DOHH2 (cell line): ENCODE results near the gene SDHC.
"Not testable (repeated sequence)": the region's sequence is repeated elsewhere in the genome, so short reads cannot be mapped to it uniquely, and the experiment has no call there.

Source experiments
- EZH2phosphoT487 ChIP-seq: fragments of 200-600 bp; sonication (generic); IDR thresholded peaks from 2 replicates; pipeline ENCODE4 v1.6.1; 2017; ENCODE audit warnings: borderline replicate concordance, mild to moderate bottlenecking, antibody characterized with exemption, low read length, moderate library complexity, mixed read lengths
- TF ChIP-seq, protein P1 (sequence below): fragments of 200-600 bp; sonication (generic); IDR thresholded peaks from one replicate; pipeline ENCODE4 v1.5.1; 2014; ENCODE audit warnings: antibody characterized with exemption, mild to moderate bottlenecking, low read depth, low read length; ENCODE audit not compliant: poor library complexity, severe bottlenecking

DNA sequence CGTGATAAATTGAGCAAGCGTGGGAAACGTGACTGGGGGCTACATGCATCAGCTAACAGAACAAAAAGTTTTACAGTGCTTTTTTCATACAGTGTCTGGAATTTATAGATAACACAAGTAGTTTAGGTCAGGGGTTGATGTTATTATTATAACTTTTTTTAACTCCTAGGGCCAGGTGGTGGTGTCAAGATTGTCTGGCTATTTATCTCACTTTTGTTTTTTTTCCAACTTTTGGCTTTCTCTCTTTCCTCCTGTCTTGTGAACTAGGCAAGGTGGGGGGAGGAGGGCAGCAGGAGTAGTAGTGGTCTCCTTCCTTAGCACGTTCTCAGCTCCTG, 96.4 kb downstream of the SDHC start:
- TF ChIP-seq, protein P1, sequence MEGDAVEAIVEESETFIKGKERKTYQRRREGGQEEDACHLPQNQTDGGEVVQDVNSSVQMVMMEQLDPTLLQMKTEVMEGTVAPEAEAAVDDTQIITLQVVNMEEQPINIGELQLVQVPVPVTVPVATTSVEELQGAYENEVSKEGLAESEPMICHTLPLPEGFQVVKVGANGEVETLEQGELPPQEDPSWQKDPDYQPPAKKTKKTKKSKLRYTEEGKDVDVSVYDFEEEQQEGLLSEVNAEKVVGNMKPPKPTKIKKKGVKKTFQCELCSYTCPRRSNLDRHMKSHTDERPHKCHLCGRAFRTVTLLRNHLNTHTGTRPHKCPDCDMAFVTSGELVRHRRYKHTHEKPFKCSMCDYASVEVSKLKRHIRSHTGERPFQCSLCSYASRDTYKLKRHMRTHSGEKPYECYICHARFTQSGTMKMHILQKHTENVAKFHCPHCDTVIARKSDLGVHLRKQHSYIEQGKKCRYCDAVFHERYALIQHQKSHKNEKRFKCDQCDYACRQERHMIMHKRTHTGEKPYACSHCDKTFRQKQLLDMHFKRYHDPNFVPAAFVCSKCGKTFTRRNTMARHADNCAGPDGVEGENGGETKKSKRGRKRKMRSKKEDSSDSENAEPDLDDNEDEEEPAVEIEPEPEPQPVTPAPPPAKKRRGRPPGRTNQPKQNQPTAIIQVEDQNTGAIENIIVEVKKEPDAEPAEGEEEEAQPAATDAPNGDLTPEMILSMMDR: not testable (repeated sequence)
- TF ChIP-seq EZH2phosphoT487: not testable (repeated sequence)
